Measurements from ENCODE around the gene MICAL3. TPM values are rescaled to one million over a fixed set of nuclear protein-coding genes. Genes with fewer than 3 reads are reported as not detected.
"Not testable (repeated sequence)": the region's sequence is repeated elsewhere in the genome, so short reads cannot be mapped to it uniquely, and the experiment has no call there.

Gene MICAL3
- total RNA-seq, 1 donor from 2014 or later, result 54.8 TPM

GRCh38 chr22:17998913-17999312 is 25.4 kb downstream of the MICAL3 start:
- Mint-ChIP-seq H3K9me3 (ENCODE audit: low read depth) (peaks cover 4% of the 10 kb centered on the region), H3K4me1 (ENCODE audit: low read depth) (peaks cover 6% of the 10 kb centered on the region), H3K4me3 (ENCODE audit: low read depth) (no peak overlapping the region), H3K36me3 (ENCODE audit: insufficient read depth) (no peaks in the 10 kb centered on the region), H3K27me3 (no peaks in the 10 kb centered on the region), H3K27ac (no peak overlapping the region)
- DNase-seq (ENCODE audit: low spot score, unreplicated experiment), result no peak
- TF ChIP-seq CTCF (IDR thresholded peaks at IDR 0.05; ENCODE audit: unreplicated experiment), result no peak

DNA sequence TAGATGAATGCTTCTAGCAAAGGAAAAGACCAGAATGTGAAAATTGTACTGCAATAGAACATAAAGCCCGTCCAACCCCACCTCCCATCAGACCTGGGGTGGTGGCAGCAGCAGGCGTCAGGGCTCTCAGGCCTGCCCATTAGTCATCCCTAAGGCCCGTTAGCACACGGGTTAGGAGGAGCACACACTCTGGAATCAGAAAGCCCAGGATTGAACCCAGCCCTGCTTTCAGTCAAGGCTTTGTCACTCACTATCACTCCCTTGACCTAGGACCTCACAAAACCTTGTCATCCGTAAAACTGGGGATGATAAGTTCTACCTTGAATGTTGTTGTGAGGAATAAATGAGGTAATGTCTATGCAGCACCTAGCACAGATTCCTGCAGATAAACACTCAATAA is 26.9 kb downstream of the MICAL3 start:
- no peak overlapping the region for H3K4me3 Mint-ChIP-seq (ENCODE audit: low read depth)
- peaks cover 6% of the 10 kb centered on the region for H3K4me1 Mint-ChIP-seq (ENCODE audit: low read depth)
- TF ChIP-seq CTCF (IDR thresholded peaks at IDR 0.05; ENCODE audit: unreplicated experiment), result no peak
- no peaks in the 10 kb centered on the region for H3K36me3 Mint-ChIP-seq (ENCODE audit: insufficient read depth)
- no peak overlapping the region for H3K27ac Mint-ChIP-seq
- DNase-seq (ENCODE audit: low spot score, unreplicated experiment), result no peak
- H3K27me3 Mint-ChIP-seq, result no peaks in the 10 kb centered on the region
- H3K9me3 Mint-ChIP-seq (ENCODE audit: low read depth), result peaks cover 4% of the 10 kb centered on the region

GRCh38 chr22:17995256-17995655 is 29.1 kb downstream of the MICAL3 start:
- H3K9me3 Mint-ChIP-seq (ENCODE audit: low read depth); H3K27ac Mint-ChIP-seq; H3K36me3 Mint-ChIP-seq (ENCODE audit: insufficient read depth); H3K4me1 Mint-ChIP-seq (ENCODE audit: low read depth); H3K27me3 Mint-ChIP-seq; H3K4me3 Mint-ChIP-seq (ENCODE audit: low read depth); DNase-seq (ENCODE audit: low spot score, unreplicated experiment): not testable (repeated sequence)

DNA sequence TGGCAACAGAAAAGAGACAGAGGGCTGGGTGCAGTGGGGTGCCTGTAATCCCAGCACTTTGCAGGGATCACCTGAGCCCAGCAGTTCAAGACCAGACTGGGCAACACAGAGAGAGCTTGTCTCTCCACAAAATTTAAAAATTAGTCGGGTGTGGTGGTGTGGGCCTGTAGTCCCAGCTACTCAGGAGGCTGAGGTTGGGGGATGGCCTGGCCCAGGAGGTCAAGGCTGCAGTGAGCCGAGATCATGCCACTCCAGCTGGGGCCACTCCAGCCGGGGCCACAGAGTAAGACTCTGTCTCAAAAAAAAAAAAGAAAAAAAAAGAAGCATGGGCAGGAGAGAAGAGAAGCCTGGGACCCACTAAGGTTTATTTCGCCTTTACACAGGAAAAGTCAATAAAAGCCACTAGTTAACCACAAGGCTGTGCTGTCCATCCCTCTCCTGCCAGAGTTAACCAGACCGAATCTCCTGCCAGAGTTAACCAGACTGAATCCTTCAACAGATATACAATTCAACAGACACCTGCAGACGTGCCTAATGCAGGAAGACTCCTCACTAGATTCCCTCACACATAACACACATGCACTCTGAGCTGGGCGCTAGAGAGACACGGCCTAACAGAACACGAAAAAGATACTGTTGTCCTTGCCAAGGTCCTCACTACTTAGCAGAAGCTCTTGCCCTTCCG is 29.8 kb downstream of the MICAL3 start:
- no peak for TF ChIP-seq CTCF (IDR thresholded peaks at IDR 0.05; ENCODE audit: unreplicated experiment)
- Mint-ChIP-seq H3K4me1 (ENCODE audit: low read depth) (no peaks in the 10 kb centered on the region), H3K9me3 (ENCODE audit: low read depth) (no peaks in the 10 kb centered on the region), H3K4me3 (ENCODE audit: low read depth) (no peak overlapping the region), H3K27ac (no peak overlapping the region), H3K27me3 (no peaks in the 10 kb centered on the region), H3K36me3 (ENCODE audit: insufficient read depth) (no peaks in the 10 kb centered on the region)
- no peak for DNase-seq (ENCODE audit: low spot score, unreplicated experiment)

- not testable (repeated sequence) for H3K36me3 Mint-ChIP-seq (ENCODE audit: insufficient read depth); H3K9me3 Mint-ChIP-seq (ENCODE audit: low read depth); H3K4me3 Mint-ChIP-seq (ENCODE audit: low read depth); DNase-seq (ENCODE audit: low spot score, unreplicated experiment); H3K4me1 Mint-ChIP-seq (ENCODE audit: low read depth); H3K27ac Mint-ChIP-seq; H3K27me3 Mint-ChIP-seq
Measured at GRCh38 chr22:17992976-17993375, 31.4 kb downstream of the MICAL3 start.

GRCh38 chr22:17991992-17992391 is 32.4 kb downstream of the MICAL3 start:
- not testable (repeated sequence) for H3K36me3 Mint-ChIP-seq (ENCODE audit: insufficient read depth); H3K4me1 Mint-ChIP-seq (ENCODE audit: low read depth); H3K27ac Mint-ChIP-seq; H3K4me3 Mint-ChIP-seq (ENCODE audit: low read depth); H3K27me3 Mint-ChIP-seq; DNase-seq (ENCODE audit: low spot score, unreplicated experiment); H3K9me3 Mint-ChIP-seq (ENCODE audit: low read depth)

DNA sequence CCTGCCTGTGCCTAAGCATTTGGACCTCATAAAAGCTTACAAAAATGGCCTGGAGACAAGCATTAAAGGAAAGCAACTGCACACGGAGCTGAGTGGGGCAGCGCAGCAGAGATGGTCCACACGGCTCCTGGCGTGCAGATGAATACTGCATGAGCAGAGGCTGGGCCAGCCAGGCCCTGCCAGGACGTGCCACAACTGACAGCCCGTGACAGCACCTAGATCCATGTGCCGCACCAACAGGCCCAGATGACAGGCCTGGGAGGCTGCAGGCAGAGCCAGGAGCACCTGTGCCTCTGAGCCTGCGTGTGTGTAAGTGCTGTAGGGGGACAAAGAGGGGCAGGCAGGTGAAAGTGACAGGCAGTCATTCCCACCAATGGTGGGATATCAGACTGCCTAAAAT is 33.4 kb downstream of the MICAL3 start:
- no peaks in the 10 kb centered on the region for H3K27me3 Mint-ChIP-seq
- no peaks in the 10 kb centered on the region for H3K36me3 Mint-ChIP-seq (ENCODE audit: insufficient read depth)
- no peak for TF ChIP-seq CTCF (IDR thresholded peaks at IDR 0.05; ENCODE audit: unreplicated experiment)
- DNase-seq (ENCODE audit: low spot score, unreplicated experiment), result no peak
- no peaks in the 10 kb centered on the region for H3K9me3 Mint-ChIP-seq (ENCODE audit: low read depth)
- H3K4me3 Mint-ChIP-seq (ENCODE audit: low read depth), result no peak overlapping the region
- H3K4me1 Mint-ChIP-seq (ENCODE audit: low read depth), result no peaks in the 10 kb centered on the region
- H3K27ac Mint-ChIP-seq, result no peak overlapping the region
